HUES48 (cell line): ENCODE results near the gene KCNIP4.

Experiments
- H3K27ac ChIP-seq: one replicate; pipeline ENCODE4 v1.7.0; 2013; ENCODE audit warnings: low read depth, low read length, inconsistent platforms
- H3K27me3 ChIP-seq: 2 replicates; pipeline ENCODE4 v1.6.1; 2013; ENCODE audit warnings: mild to moderate bottlenecking, low read length; ENCODE audit not compliant: control insufficient read depth, insufficient read depth
- H3K36me3 ChIP-seq: 2 replicates; pipeline ENCODE4 v1.6.1; 2013; ENCODE audit warnings: low read length; ENCODE audit not compliant: control insufficient read depth, insufficient read depth
- H3K4me1 ChIP-seq: 2 replicates; pipeline ENCODE4 v1.6.1; 2013; ENCODE audit warnings: mild to moderate bottlenecking, low read length; ENCODE audit not compliant: control insufficient read depth, insufficient read depth
- H3K4me3 ChIP-seq: 2 replicates; pipeline ENCODE4 v1.5.1; 2013; ENCODE audit warnings: mild to moderate bottlenecking, low read depth, low read length
- H3K9ac ChIP-seq: 2 replicates; pipeline ENCODE4 v1.6.1; 2013; ENCODE audit warnings: mild to moderate bottlenecking, low read depth, low read length, moderate library complexity
- H3K9me3 ChIP-seq: 2 replicates; pipeline ENCODE4 v1.6.1; 2013; ENCODE audit warnings: low read length; ENCODE audit not compliant: control insufficient read depth, insufficient read depth

Gene KCNIP4

GRCh38 chr4:21011106-21011505 is 937.5 kb downstream of the KCNIP4 start:
- H3K36me3 ChIP-seq, result no peaks in the 10 kb centered on the region
- no peaks in the 10 kb centered on the region for H3K27me3 ChIP-seq
- H3K4me1 ChIP-seq, result no peaks in the 10 kb centered on the region
- no peak overlapping the region for H3K9ac ChIP-seq
- H3K9me3 ChIP-seq, result no peaks in the 10 kb centered on the region
- H3K4me3 ChIP-seq, result no peak overlapping the region
- H3K27ac ChIP-seq, result no peak overlapping the region

GRCh38 chr4:21009956-21010355 is 938.6 kb downstream of the KCNIP4 start:
- H3K4me1 ChIP-seq, result no peaks in the 10 kb centered on the region
- H3K36me3 ChIP-seq, result no peaks in the 10 kb centered on the region
- H3K9me3 ChIP-seq, result no peaks in the 10 kb centered on the region
- no peak overlapping the region for H3K27ac ChIP-seq
- no peaks in the 10 kb centered on the region for H3K27me3 ChIP-seq
- H3K9ac ChIP-seq, result no peak overlapping the region
- no peak overlapping the region for H3K4me3 ChIP-seq

- H3K36me3 ChIP-seq, result no peaks in the 10 kb centered on the region
- no peaks in the 10 kb centered on the region for H3K27me3 ChIP-seq
- H3K4me1 ChIP-seq, result no peaks in the 10 kb centered on the region
- H3K27ac ChIP-seq, result no peak overlapping the region
- no peak overlapping the region for H3K4me3 ChIP-seq
- H3K9me3 ChIP-seq, result no peaks in the 10 kb centered on the region
- H3K9ac ChIP-seq, result no peak overlapping the region
These were observed 942.9 kb downstream of the KCNIP4 start for GRCh38 chr4:21005647-21006046.

- Histone ChIP-seq H3K4me3 (no peak overlapping the region), H3K4me1 (no peaks in the 10 kb centered on the region), H3K27ac (no peak overlapping the region)
These were observed 945.6 kb downstream of the KCNIP4 start for GRCh38 chr4:21002976-21003375.

DNA sequence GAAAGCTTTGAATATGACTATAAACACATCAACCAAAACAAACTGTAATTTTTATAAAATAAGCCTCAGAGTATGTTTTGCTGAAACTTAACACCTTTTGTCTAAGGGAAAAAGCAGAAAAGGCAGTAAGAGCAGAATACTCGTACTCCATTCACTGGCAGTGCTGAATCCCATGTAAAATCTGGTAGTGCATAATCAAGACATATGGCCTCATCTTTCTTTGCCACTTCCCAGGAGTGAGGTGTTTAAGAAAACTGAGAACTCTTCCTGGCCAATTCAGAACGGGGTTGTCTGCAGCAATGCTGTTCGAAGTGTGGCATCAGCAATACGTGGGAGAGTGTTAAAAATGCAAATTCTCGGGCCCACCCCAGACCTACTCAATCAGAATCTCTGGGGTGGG is 946.3 kb downstream of the KCNIP4 start:
- H3K27ac ChIP-seq, result no peak overlapping the region
- no peaks in the 10 kb centered on the region for H3K4me1 ChIP-seq
- no peak overlapping the region for H3K9ac ChIP-seq
- H3K36me3 ChIP-seq, result no peaks in the 10 kb centered on the region
- no peak overlapping the region for H3K4me3 ChIP-seq
- no peaks in the 10 kb centered on the region for H3K27me3 ChIP-seq
- H3K9me3 ChIP-seq, result no peaks in the 10 kb centered on the region

More at GRCh38 chr4:21002976-21003375, 945.6 kb downstream of the KCNIP4 start:
- H3K9ac ChIP-seq, result no peak overlapping the region
- H3K36me3 ChIP-seq, result no peaks in the 10 kb centered on the region
- no peaks in the 10 kb centered on the region for H3K27me3 ChIP-seq
- no peaks in the 10 kb centered on the region for H3K9me3 ChIP-seq

- no peaks in the 10 kb centered on the region for H3K4me1 ChIP-seq
- no peaks in the 10 kb centered on the region for H3K36me3 ChIP-seq
- H3K4me3 ChIP-seq, result no peak overlapping the region
- no peaks in the 10 kb centered on the region for H3K27me3 ChIP-seq
- H3K27ac ChIP-seq, result no peak overlapping the region
- H3K9ac ChIP-seq, result no peak overlapping the region
- H3K9me3 ChIP-seq, result no peaks in the 10 kb centered on the region
These were observed 947.1 kb downstream of the KCNIP4 start for GRCh38 chr4:21001490-21001889.

GRCh38 chr4:20997886-20998285 is 950.7 kb downstream of the KCNIP4 start:
- H3K36me3 ChIP-seq, result no peaks in the 10 kb centered on the region
- no peaks in the 10 kb centered on the region for H3K27me3 ChIP-seq
- peaks cover 4% of the 10 kb centered on the region; the same call in 1 of the 2 replicates for H3K9me3 ChIP-seq
- H3K27ac ChIP-seq, result no peak overlapping the region
- H3K4me3 ChIP-seq, result no peak overlapping the region
- no peak overlapping the region for H3K9ac ChIP-seq
- no peaks in the 10 kb centered on the region for H3K4me1 ChIP-seq

DNA sequence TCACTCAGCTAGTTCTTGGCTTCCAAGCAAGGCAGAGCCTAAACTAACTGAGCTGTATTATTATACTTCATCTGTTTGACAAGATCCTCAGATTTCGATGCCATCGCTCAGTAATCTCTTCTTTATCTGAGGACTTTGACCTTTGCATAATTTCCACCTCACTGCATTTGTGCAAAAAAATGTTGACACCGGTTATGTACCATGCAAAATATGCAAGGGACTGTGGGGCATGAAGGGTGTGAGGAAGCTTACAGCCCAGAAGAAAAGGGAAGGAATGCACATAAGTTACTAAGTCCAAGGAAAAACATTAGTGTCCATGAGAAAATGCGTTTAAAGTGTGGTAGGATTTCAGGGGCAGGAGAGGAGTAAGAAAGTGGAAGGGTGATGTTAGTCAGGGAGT is 953.0 kb downstream of the KCNIP4 start:
- H3K9ac ChIP-seq, result no peak overlapping the region
- H3K27me3 ChIP-seq, result no peaks in the 10 kb centered on the region
- no peaks in the 10 kb centered on the region for H3K4me1 ChIP-seq
- H3K9me3 ChIP-seq, result peaks cover 4% of the 10 kb centered on the region; the same call in 1 of the 2 replicates
- no peak overlapping the region for H3K4me3 ChIP-seq
- no peaks in the 10 kb centered on the region for H3K36me3 ChIP-seq
- no peak overlapping the region for H3K27ac ChIP-seq

- Histone ChIP-seq H3K27me3 (no peaks in the 10 kb centered on the region), H3K9me3 (peaks cover 4% of the 10 kb centered on the region; the same call in 1 of the 2 replicates), H3K9ac (no peak overlapping the region), H3K4me1 (no peaks in the 10 kb centered on the region), H3K36me3 (no peaks in the 10 kb centered on the region), H3K27ac (no peak overlapping the region), H3K4me3 (no peak overlapping the region)
These were observed 953.6 kb downstream of the KCNIP4 start for GRCh38 chr4:20995015-20995414.

- Histone ChIP-seq H3K4me3 (no peak overlapping the region), H3K27ac (no peak overlapping the region), H3K36me3 (no peaks in the 10 kb centered on the region), H3K9ac (no peak overlapping the region), H3K9me3 (peaks cover 4% of the 10 kb centered on the region; the same call in 1 of the 2 replicates), H3K27me3 (no peaks in the 10 kb centered on the region), H3K4me1 (peaks cover 7% of the 10 kb centered on the region)
These were observed 956.6 kb downstream of the KCNIP4 start for GRCh38 chr4:20992002-20992401.

DNA sequence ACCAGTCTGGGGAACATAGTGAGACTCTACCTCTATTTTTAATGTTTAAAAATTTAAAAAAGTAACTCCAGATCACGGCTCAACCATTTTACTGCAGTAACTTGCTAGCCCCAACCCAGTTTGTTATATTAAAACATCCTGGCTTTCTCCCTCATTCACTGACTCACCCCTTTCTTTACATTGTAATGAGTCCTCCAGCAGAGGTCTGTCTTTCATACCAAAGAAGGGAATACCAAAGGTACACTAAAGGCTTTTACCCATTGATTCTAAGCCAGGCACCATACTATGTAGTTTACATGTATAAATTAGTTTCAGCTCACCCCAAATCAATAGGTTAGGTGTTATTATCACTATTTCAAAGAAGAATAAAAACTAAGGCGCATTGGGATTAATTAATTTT is 961.4 kb downstream of the KCNIP4 start:
- Histone ChIP-seq H3K4me1 (peaks cover 27% of the 10 kb centered on the region), H3K27me3 (peaks cover 37% of the 10 kb centered on the region), H3K36me3 (no peaks in the 10 kb centered on the region), H3K4me3 (no peak overlapping the region), H3K9ac (no peak overlapping the region), H3K27ac (peak overlapping the region; percentile 72), H3K9me3 (no peaks in the 10 kb centered on the region)

GRCh38 chr4:20984576-20984836 is 964.1 kb downstream of the KCNIP4 start:
- Histone ChIP-seq H3K36me3 (no peaks in the 10 kb centered on the region), H3K9me3 (no peaks in the 10 kb centered on the region), H3K4me3 (peak overlapping the region; percentile 61), H3K27me3 (peaks cover 37% of the 10 kb centered on the region), H3K27ac (no peak overlapping the region), H3K9ac (no peak overlapping the region), H3K4me1 (peaks cover 27% of the 10 kb centered on the region)
